Choroid plexus epithelial cell (primary cell): ENCODE data around the gene TBX6.

Source experiments
- DNase-seq: peaks from one replicate; pipeline ENCODE4 v3.0.0-alpha.2; 2010; ENCODE audit warnings: low read depth
- H3K4me3 ChIP-seq: 2 replicates; pipeline ENCODE4 v1.5.1; 2011; ENCODE audit warnings: low read depth, mild to moderate bottlenecking, control low read depth, low read length, moderate library complexity
- CTCF ChIP-seq: conservative IDR thresholded peaks from 2 replicates; pipeline ENCODE4 v1.5.1; 2011; ENCODE audit warnings: low read depth, mild to moderate bottlenecking, control low read depth, inconsistent platforms, low read length, moderate library complexity

The TBX6 gene

DNA sequence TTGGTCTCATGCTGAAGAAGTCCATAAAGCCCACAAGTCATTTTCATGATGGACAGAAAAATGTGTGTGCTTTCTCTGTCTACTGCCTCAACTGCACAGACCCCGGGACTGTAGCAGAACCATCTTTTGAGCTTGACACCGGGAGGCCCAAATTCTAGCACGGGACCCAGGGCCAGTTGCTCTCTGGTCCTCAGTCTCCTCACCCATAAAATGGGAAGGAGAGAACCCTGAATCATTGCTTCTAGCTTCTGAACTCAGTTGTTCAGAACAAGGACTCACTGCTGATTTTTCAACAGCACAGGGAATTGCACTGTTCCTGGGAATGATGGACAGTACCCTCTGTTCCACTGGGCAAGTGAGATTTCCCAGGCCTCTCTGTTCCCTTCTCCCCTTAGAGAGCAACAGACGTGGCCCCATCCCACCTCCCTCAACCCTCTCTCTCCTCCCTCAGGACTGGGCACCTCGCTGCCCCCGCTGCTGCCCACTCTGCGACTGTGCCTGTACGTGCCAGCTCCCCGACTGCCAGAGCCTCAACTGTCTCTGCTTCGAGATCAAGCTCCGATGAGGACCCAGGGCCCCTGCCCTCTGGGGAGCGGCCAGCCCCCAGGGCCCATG lies 28.3 kb downstream of the TBX6 start:
- no peak for DNase-seq
- H3K4me3 ChIP-seq, result peak overlapping the region; percentile 100
- TF ChIP-seq CTCF, result no peak

DNA sequence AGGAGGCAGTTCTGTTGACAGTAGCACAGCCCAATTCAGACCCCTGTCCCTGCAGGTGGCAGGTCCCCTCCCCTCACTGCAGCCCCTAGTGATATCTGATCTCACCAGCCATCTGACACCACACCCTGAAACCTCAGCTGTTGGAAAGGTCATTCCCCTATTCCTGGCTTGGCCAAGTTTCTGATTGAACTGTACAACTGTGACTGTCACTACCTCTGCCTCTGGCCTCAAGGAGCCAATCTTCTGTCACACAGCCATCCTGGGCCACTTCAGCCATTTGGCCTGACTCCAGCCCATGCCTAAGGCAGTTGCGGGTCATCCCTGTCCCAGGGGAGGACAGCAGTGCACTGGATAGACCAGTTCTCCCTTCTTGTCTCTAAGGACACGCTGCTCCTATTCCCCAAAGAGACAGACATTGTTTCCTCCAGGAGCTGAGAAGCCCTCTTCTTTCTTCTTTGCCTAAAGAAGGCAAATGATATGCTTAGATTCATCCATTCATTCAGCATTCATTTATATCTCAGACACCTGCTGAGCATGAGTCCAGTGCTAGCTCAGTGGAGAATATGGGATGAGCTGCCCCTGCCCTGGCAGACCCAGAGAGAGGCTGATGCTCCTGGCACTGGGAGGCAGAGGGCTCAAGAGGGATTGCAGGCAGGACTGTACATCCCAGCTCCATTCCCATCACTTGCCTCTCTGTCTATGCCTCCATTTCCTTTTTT lies 30.7 kb downstream of the TBX6 start:
- no peak for TF ChIP-seq CTCF
- DNase-seq, result no peak
- no peak overlapping the region for H3K4me3 ChIP-seq

GRCh38 chr16:30060346-30060745 lies 31.4 kb downstream of the TBX6 start:
- no peak for DNase-seq
- no peak overlapping the region for H3K4me3 ChIP-seq
- TF ChIP-seq CTCF, result no peak

DNA sequence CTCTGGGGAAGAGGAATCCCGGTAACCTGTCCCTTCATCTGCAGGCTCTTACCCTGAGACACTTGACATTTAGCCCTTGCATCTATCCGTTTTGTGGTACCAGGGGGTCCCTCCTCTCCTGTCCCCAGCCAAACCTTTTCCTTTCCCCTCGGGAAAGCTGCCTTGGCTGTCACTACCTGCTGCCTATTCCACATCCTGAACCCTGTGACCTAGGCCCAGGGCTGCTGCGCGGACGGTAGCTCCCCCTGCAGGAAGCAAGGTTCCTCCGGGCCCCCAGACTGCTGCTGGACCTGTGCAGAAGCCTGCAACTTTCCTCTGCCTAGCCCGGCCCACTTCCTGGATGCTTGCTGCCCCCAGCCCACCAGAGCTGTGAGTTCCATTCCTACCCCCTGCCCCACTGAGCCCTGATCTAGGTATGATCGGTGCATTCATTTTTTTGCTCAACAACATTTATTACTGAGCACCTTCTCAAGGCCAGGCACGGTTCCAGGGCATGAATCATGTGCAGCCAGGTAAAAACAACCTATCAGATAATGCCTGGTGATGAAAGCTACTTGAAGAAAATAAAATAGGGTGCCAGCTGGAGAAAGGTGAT lies 36.7 kb downstream of the TBX6 start:
- no peak overlapping the region for H3K4me3 ChIP-seq
- peak; percentile 73 for TF ChIP-seq CTCF

GRCh38 chr16:30054451-30054850 lies 37.3 kb downstream of the TBX6 start:
- no peak overlapping the region for H3K4me3 ChIP-seq
- TF ChIP-seq CTCF, result no peak
- DNase-seq, result no peak

More for the DNA sequence above, 36.7 kb downstream of the TBX6 start:
- no peak for DNase-seq

GRCh38 chr16:30053376-30054015 lies 38.2 kb downstream of the TBX6 start:
- TF ChIP-seq CTCF, result no peak
- peak; percentile 30 for DNase-seq
- H3K4me3 ChIP-seq, result peak overlapping the region; percentile 78
